ENCODE results near the gene SRGAP1.

SRGAP1 gene

GRCh38 chr12:64190140-64190539, 345.6 kb downstream of the SRGAP1 start:
- no peak overlapping the region for H3K27ac ChIP-seq (replicated peaks)
- no peak for DNase-seq (ENCODE audit: low read depth in 1 of 2, low spot score in 1 of 2)
- TF ChIP-seq GABPA (IDR thresholded peaks at IDR 0.05; ENCODE audit: low read depth) (no peak), CTCF (IDR thresholded peaks at IDR 0.05; ENCODE audit: insufficient read depth, low read length) (no peak), REST (IDR thresholded peaks at IDR 0.05; ENCODE audit: insufficient replicate concordance, low read depth) (no peak), SPI1 (IDR thresholded peaks at IDR 0.05; ENCODE audit: borderline replicate concordance, low read depth) (no peak), POLR2AphosphoS5 (IDR thresholded peaks at IDR 0.05; ENCODE audit: low read depth) (no peak)

GRCh38 chr12:64192644-64193444, 348.3 kb downstream of the SRGAP1 start:
- Histone ChIP-seq H3K27me3 (ENCODE audit: insufficient read depth, poor library complexity, severe bottlenecking) (no peaks in the 10 kb centered on the region), H3K27ac (replicated peaks) (no peak overlapping the region), H3K4me3 (replicated peaks; ENCODE audit: insufficient read depth, low read length) (no peak overlapping the region)
- no peak for TF ChIP-seq REST (IDR thresholded peaks at IDR 0.05; ENCODE audit: insufficient replicate concordance, low read depth)
- DNase-seq (ENCODE audit: low read depth in 1 of 2, low spot score in 1 of 2): no peak

More at GRCh38 chr12:64190140-64190539, 345.6 kb downstream of the SRGAP1 start:
- H3K4me3 ChIP-seq (replicated peaks; ENCODE audit: insufficient read depth, low read length): no peak overlapping the region
- no peaks in the 10 kb centered on the region for H3K27me3 ChIP-seq (ENCODE audit: insufficient read depth, poor library complexity, severe bottlenecking)

- H3K27me3 ChIP-seq (ENCODE audit: insufficient read depth, poor library complexity, severe bottlenecking): no peaks in the 10 kb centered on the region
- DNase-seq (ENCODE audit: low read depth in 1 of 2, low spot score in 1 of 2): no peak
- no peak overlapping the region for H3K27ac ChIP-seq (replicated peaks)
- no peak for TF ChIP-seq GABPA (IDR thresholded peaks at IDR 0.05; ENCODE audit: low read depth)
- no peak for TF ChIP-seq CTCF (IDR thresholded peaks at IDR 0.05; ENCODE audit: insufficient read depth, low read length)
- TF ChIP-seq REST (IDR thresholded peaks at IDR 0.05; ENCODE audit: insufficient replicate concordance, low read depth): no peak
- no peak for TF ChIP-seq POLR2AphosphoS5 (IDR thresholded peaks at IDR 0.05; ENCODE audit: low read depth)
- no peak for TF ChIP-seq SPI1 (IDR thresholded peaks at IDR 0.05; ENCODE audit: borderline replicate concordance, low read depth)
- H3K4me3 ChIP-seq (replicated peaks; ENCODE audit: insufficient read depth, low read length): no peak overlapping the region
Measured at GRCh38 chr12:64193931-64194330, 349.4 kb downstream of the SRGAP1 start.

Measured in HL-60 (cell line).